GM04504 (cell line): ENCODE measurements around the gene UPB1.
"Not testable (repeated sequence)": the region's sequence is repeated elsewhere in the genome, so short reads cannot be mapped to it uniquely, and the experiment has no call there.

ENCODE experiments used
- DNase-seq: peaks from one replicate; pipeline ENCODE4 v3.0.0-alpha.2; 2012; ENCODE audit warnings: low read depth

UPB1 gene

DNA sequence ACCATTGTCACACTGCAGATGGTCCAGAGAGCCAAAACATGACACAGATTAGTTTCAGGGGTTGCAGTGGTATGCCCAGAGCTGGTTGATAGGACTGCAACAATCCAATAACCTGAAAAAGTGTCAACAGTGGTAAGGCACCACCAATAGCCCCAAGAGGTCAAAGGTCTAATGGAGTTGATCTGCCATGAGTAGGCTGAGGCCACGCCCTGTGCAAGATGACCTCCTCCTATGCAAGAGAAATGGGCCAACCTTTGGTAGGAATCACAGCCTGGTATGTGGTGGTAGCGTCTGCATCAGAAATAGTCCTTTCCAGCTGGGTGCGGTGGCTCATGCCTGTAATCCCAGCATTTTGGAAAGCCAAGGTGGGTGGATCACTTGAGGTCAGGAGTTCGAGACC lies 40.2 kb downstream of the UPB1 start:
- DNase-seq: no peak

DNA sequence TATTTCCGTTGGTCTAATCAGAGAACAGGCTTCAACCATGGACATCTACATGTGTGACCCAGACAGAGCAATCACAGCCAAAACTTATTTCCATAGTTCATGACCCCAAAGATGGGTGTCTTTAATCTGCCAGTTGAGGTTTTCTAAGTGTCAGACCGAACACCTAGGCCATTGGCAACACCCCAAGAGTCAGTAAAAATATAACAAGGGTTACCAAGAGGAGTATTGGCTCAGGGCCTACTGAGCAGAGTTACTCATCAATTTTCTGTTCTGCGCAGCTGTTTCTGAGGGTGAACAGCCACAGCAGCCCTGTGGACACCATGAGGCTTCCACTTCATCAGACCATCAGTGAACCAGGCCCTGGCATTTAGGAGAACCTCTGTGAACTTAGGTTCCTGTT lies 41.0 kb downstream of the UPB1 start:
- no peak for DNase-seq

DNA sequence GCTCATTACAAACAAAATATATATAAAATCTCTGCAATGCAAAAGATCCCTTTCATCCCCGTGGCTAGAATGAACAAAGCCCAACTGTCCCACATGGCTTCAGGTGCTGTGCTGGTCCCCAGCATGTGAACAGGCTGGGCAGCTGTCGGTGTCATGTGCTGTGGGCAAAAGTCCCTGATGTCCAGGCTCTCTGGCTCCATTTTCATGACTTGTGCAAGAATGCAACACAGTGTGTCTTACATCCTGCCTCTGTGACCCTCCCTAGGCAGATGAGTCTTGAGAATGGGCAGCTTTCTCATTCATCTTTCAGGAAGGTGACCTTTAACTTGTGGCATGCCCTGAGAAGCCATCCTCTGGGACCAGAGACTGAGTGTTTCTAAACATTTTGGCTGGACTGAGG lies 45.3 kb downstream of the UPB1 start:
- DNase-seq: no peak

DNA sequence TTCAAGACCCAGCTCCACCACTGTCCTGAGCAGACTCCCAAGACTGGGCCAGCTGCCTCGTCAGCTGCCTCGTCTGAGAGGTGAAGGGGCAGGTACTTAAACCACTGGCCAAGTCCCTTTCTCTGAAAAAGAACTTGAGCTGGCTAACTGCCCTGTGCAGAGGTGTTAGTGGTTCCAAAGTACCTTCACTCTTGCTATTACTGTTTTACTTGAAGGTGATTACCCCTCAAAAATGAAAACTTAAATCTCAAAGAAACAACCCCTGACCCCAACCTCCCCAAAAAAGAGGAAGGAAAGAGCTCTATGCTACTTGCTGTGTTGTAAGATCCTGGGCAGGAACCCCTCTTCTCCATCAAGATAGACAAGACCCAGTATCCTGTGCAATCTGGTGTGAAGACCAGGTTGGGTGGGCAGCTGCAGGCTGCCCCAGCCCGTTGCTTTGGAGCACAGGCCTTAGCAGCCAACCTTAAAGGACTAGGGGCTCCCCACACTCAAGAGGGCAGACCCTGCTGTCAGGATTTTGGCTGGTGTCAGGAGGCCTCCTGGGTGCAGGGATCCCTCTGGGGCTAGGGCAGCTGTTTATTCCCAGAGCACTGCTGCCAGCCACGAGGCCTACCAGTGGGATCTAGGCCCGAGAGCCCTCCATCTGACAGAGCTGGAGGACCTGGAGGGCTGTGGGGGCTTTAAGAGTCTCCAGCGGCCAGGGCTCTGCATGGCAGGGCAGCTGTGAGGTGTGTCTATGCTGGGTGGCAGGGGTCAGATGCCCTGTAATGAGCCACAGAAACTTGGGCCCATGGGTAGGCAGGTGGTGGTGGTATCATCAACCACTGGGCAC lies 46.8 kb downstream of the UPB1 start:
- no peak for DNase-seq

DNA sequence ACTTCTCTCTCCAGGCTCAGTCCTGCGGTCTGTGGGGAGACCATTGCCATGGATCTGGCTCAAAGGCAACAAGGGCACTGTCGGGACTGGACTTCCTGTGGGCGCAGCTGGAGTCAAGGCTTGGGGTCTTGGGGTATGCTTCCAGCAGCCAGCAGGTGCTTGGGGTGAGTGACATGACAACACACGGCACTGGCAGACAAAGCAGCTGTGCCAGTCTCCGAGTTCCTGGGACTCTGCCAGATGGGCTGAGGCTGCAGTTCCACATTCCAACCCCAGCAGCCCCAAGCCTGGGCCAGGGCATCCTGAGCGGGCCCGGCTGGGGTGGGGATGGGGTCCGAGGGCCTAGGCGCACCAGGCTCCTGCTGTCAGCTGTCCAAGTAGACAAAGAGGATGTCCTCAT lies 47.5 kb downstream of the UPB1 start:
- no peak for DNase-seq

DNA sequence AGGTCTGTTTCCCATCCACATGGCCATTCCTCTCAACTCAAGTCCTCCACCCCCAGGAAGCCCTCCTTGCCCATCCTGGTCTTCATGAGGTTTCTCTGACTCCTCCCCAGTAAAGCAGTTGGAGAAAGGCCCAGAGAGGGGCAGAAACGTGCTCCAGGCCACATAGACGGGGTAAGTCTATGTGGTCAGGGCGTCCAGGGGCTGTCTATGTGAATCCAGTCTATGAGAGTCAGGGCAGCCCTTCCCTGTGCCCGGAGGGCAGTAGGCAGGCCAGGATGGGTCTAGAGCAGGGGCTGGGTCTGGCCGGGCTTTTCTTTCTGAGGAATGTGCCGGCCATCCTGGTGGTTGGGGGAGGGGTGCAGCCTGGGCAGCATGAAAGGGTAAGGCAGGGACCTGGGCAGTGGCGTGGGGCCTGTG lies 48.1 kb downstream of the UPB1 start:
- no peak for DNase-seq

GRCh38 chr22:24543679-24544243 lies 48.6 kb downstream of the UPB1 start:
- DNase-seq: no peak

DNA sequence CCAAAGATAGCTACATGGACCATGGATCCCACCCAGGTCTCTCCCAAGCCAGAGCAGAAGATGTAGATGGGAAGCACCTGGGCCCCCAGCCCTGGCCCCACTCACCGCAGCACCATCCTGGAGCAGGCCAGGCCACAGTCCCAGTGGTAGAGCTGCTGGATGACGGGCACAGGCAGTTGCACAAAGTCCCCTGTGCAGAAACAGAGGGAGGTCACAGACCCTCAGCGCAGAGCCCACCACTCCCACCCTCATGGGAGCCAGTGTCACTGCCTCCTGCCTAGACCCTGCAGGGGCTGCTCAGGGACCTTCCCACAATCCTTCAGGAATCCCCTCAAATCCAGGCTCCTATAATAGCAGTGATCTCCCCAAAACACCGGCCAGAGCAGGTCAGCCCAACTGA lies 53.7 kb downstream of the UPB1 start:
- DNase-seq: no peak

DNA sequence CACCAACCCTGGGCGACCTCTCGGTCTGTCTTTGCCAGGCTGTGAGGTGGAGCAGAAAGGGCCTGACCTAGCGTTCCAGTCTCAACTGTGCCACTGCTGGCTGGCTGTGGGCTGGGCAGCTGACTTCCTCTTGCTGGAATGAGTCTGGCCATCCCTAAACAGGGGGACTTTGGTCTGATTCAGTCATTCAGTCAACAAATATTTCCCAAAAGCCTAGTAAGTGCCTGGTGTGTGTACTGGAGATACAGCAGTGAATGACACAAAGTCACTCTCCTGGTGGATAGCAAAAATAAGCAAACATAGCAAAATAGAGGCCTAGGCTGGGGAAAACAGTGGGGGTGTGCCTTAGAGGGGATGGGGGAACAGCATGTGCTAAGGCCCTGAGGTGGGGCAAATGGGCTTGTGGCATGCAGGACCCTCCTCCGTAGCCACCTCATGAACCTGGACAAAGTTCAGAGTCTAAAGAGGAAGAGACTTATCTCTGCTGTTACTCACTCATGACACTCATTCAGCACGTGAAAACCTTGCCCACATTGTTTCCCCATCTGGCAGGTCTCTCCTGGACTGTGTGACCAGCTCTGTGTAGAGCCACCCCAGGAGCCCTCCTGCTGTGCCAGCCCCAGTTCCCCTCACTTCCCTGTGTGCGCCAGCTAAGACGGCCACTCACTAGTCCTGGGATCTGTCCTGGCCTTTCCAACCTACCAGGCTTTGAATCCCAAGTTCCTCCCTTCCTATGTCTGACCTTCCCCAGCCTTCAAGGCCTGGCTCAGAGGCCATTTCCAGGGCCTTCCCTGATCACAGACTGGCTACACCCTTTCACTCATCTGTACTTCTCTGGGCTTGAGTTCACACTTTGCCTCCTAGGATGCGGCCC lies 55.1 kb downstream of the UPB1 start:
- no peak for DNase-seq

- no peak for DNase-seq
Observed at GRCh38 chr22:24550902-24551435, 55.8 kb downstream of the UPB1 start.

GRCh38 chr22:24552503-24553286 lies 57.6 kb downstream of the UPB1 start:
- DNase-seq: not testable (repeated sequence)

DNA sequence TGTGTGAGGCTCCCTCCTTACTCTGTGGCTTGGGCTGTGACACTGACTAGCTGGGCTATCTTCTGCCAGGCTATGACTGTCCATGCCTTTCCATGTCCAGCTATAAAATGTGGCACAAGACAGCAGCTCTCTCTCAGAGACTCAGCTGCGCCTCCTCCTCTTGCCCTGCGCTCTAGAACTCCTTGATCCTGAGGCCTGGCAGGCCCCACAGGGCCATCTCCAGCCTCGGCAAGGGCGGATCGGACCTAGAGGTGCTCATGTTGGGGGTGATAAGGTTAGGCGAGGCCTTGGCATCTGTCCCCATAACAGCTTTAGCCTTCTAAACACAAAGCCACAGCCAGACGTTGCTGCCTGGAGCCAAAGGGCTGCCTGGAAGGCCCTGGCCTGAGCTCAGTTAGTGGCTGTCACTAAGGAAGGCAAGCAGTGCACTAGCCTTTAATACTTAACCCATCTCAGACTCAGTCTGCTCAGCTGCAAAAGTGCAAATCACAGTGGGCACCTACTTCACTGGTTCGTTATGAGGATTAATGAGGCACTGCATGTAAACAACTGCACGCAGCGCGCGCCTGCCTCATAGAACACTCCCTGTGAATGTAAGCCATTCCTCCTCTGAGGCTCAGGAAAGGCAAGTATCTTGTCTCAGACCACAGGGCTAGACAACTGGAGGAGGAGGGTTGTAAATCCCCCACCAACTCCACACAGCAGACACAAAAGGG lies 58.6 kb downstream of the UPB1 start:
- no peak for DNase-seq

- no peak for DNase-seq
Observed at GRCh38 chr22:24554313-24555164, 59.4 kb downstream of the UPB1 start, which contains the start of gene GUCD1. TSS of gene GUCD1 (minus strand) at chr22:24555138. CDS start at chr22:24554991, 147 bp downstream.

- DNase-seq: peak; percentile 97
Observed at GRCh38 chr22:24555165-24556039, 60.3 kb downstream of the UPB1 start, which contains the start of gene SNRPD3. TSS of gene SNRPD3 (plus strand) at chr22:24555999. CDS start at chr22:24557675, 1,676 bp downstream.

DNA sequence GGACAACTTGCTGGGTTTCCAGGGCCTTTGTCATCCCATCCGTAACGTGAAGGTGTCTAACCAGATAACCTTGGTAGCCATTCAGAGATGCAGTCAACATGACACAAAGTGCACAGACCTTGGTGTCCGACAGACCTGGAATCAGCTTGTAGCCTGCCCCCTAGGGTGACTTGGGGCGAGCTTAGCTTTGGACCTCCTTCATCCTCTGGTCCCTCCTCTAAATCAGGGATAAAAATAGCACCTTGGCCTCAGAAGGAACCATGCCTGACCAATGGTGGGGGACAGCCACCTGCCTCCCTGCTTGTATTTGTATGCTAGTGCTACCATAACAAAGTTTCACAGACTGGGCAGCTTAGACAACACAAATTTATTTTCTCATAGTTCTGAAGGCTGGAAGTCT lies 64.3 kb downstream of the UPB1 start:
- no peak for DNase-seq

GRCh38 chr22:24563246-24563645 lies 68.1 kb downstream of the UPB1 start:
- DNase-seq: no peak

DNA sequence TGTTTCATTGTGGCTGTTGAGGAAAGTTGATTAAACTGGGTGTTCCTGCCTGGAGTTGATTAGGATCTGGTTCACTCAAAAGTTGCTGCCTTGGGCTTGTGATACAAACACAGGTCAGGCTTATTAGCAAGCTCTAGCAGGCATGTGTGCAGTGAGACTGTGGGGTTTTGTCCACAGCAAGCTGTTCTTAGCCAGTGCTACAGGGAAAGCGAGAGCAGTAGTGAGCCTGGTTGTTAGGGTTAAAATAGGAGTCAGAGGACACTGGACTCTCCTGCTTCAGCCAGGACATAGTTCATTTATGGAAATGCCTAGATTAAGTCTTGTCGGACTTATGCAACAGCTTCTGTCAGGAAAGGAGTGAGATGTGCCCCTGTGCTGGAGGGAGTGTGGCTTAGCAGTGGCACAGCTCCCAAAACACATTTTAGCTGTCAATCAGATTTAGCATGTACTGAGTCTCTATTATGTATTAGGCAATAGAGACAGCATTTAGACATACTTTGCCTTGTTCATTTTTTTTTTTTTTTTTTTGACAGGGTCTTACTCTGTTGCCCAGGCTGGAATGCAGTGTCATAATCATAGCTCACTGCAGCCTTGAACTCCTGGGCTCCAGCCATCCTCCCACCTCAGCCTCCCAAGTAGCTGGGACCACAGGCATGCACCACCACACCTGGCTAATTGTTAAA lies 69.4 kb downstream of the UPB1 start:
- DNase-seq: peak; percentile 45

DNA sequence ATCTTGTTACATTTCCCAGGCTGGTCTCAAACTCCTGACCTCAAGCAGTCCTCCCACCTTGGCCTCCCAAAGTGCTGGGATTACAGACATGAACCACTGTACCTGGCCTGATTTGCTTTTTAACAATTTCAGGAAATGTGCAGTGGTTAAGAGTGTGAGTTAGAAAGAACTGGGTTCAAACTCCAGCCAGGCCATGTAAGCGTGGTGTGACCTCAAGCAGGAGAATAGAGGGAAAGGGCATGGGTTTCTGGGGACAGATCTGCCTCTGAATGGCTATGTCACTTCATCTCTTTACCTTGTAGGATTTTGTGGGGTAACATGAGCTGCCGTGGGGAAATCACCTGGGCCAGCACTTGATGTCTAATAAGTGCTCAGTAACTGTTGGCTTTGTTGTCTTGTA lies 69.9 kb downstream of the UPB1 start:
- no peak for DNase-seq
